Vagina (tissue), 2 donors: Measurements from ENCODE around the gene DTL. TPM values are rescaled to one million over a fixed set of nuclear protein-coding genes. Genes with fewer than 3 reads are reported as not detected.

Experiments
- DNase-seq, 2 donors: peaks; one replicate each; pipeline ENCODE4 v3.0.0-alpha.2; 2017; ENCODE audit errors: extremely low spot score in 2 of 2
- H3K27ac ChIP-seq: fragments of 200-600 bp; sonication (generic); one replicate; pipeline ENCODE4 v1.5.1; 2019
- H3K27me3 ChIP-seq: fragments of 200-600 bp; sonication (generic); one replicate; pipeline ENCODE4 v1.5.1; 2019
- H3K36me3 ChIP-seq, 2 donors: fragments of 200-600 bp; sonication (generic); one replicate each; pipeline ENCODE4 v1.5.1; 2017 to 2019
- H3K4me1 ChIP-seq: fragments of 200-600 bp; sonication (generic); one replicate; pipeline ENCODE4 v1.5.1; 2019
- H3K4me3 ChIP-seq, 2 donors: fragments of 200-600 bp; sonication (generic); 1 replicate in 1 of 2; 2 replicates in 1 of 2; pipeline ENCODE4 v1.5.1; 2016 to 2019
- H3K9me3 ChIP-seq: fragments of 200-600 bp; sonication (generic); one replicate; pipeline ENCODE4 v1.5.1; 2019
- CTCF ChIP-seq, 3 experiments: fragments of 450-650 bp in 2 of 3; fragments of 200-600 bp in 1 of 3; sonication (generic) in 1 of 3; IDR thresholded peaks; one replicate each; pipeline ENCODE4 v1.5.1; 2017 to 2019; ENCODE audit warnings: antibody characterized with exemption in 3 of 3, mild to moderate bottlenecking in 2 of 3, moderate library complexity in 2 of 3
- POLR2A ChIP-seq, 2 donors: fragments of 450-650 bp; IDR thresholded peaks; one replicate each; pipeline ENCODE4 v1.6.1; 2017; ENCODE audit warnings: antibody characterized with exemption in 2 of 2, mild to moderate bottlenecking in 2 of 2, moderate library complexity in 2 of 2
- POLR2AphosphoS5 ChIP-seq, 2 donors: sonication (generic); formaldehyde crosslinking; IDR thresholded peaks; one replicate each; pipeline ENCODE4 v1.9.0; 2017; ENCODE audit warnings: antibody characterized with exemption in 2 of 2, mild to moderate bottlenecking in 2 of 2, low read depth in 1 of 2; ENCODE audit not compliant: insufficient read depth in 1 of 2
- intact Hi-C: fragments of 100-400 bp; cut with DNase I; formaldehyde crosslinking; loops from one replicate; pipeline ENCODE4 v1.15.1; 2023
- microRNA-seq: library from miRNA; unstranded; fragments of <30 nt; microRNA quantifications from one replicate; pipeline ENCODE4, GENCODE V29; 2017; ENCODE audit warnings: borderline number of aligned reads, borderline replicate concordance
- small RNA-seq: library from RNA; depleted of rRNA; stranded (forward); fragments of <200 nt; gene quantifications from one replicate; pipeline ENCODE3, GENCODE V24; 2016
- total RNA-seq: library from RNA; depleted of rRNA; stranded (reverse); fragments of >200 nt; gene quantifications from one replicate; pipeline ENCODE4 v1.2.3, GENCODE V29; 2016

Gene DTL
- total RNA-seq, 1 donor from 2014 or later, result 7.4 TPM

- TF ChIP-seq POLR2A (IDR thresholded peaks at IDR 0.05), result no peak
- no peak for TF ChIP-seq CTCF (IDR thresholded peaks at IDR 0.05)
- TF ChIP-seq POLR2AphosphoS5 (IDR thresholded peaks at IDR 0.05; ENCODE audit: insufficient read depth in 1 of 2, low read depth in 1 of 2), result no peak
- no peaks in the 10 kb centered on the region for H3K27me3 ChIP-seq
- H3K4me3 ChIP-seq, result no peak overlapping the region
- no peak for DNase-seq
- H3K36me3 ChIP-seq, result no peaks in the 10 kb centered on the region
- H3K4me1 ChIP-seq, result no peaks in the 10 kb centered on the region
- no peaks in the 10 kb centered on the region for H3K9me3 ChIP-seq
- no peak overlapping the region for H3K27ac ChIP-seq
- intact Hi-C loops, result no loop called here
These were observed 117.3 kb downstream of the DTL start for GRCh38 chr1:212152869-212153268.

DNA sequence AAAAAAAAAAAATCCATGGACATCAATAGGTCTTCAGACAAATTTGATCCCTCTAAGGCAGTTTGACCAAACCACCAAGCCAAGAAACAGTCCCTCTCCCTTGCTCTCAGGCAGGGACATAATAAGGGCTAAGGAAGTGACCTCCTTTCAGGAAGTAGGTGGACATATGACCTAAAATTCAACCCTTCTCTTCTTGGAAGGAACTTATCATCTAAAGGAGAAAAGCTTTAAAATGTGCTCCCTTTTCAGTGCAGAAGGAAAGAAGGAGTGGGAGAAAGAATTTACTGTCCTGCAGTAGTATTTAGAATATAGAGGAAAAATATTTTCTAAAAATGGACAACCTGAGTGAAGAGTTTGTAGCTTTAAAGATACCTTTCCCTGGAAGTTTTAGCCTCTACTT lies 118.1 kb downstream of the DTL start:
- no peak for TF ChIP-seq POLR2AphosphoS5 (IDR thresholded peaks at IDR 0.05; ENCODE audit: insufficient read depth in 1 of 2, low read depth in 1 of 2)
- no peaks in the 10 kb centered on the region for H3K27me3 ChIP-seq
- H3K27ac ChIP-seq, result no peak overlapping the region
- H3K4me3 ChIP-seq, result no peak overlapping the region
- H3K36me3 ChIP-seq, result no peaks in the 10 kb centered on the region
- no peaks in the 10 kb centered on the region for H3K9me3 ChIP-seq
- intact Hi-C loops, result no loop called here
- no peak for DNase-seq
- no peaks in the 10 kb centered on the region for H3K4me1 ChIP-seq

Small RNA genes lying within 50 kb of the gene (microRNA-seq; reads per million reads assigned to microRNA genes)
- not detected for gene MIR3122

Small RNA genes lying within 50 kb of the gene (small RNA-seq; reads per million reads assigned to genes)
- gene MIR3122, result not detected
- not detected for gene RF00568
- gene RN7SKP98, result not detected

Other genes with a start within 250 kb of the DTL start
- 63.8 TPM for gene LPGAT1, start 205.0 kb upstream of the DTL start, total RNA-seq
- gene INTS7, start 191 bp upstream of the DTL start, total RNA-seq, result 10.8 TPM
- 33.9 TPM for gene PPP2R5A, start 249.7 kb downstream of the DTL start, total RNA-seq